Occipital lobe (tissue), 2 donors: ENCODE data around the gene THOC5. TPM values are rescaled to one million over a fixed set of nuclear protein-coding genes. Genes with fewer than 3 reads are reported as not detected.
"Not testable (repeated sequence)": the region's sequence is repeated elsewhere in the genome, so short reads cannot be mapped to it uniquely, and the experiment has no call there.

Source experiments
- DNase-seq: peaks from one replicate; lab custom pipeline; 2025; lab: John Stamatoyannopoulos, UW
- total RNA-seq: library from RNA; depleted of rRNA; stranded (reverse); fragments of >200 nt; gene quantifications from one replicate; pipeline ENCODE4 v1.2.3, GENCODE V29; 2014

The THOC5 gene
- total RNA-seq, 1 donor from 2014 or later, result 33.5 TPM

GRCh38 chr22:29563652-29564460 lies 10.3 kb upstream of the THOC5 start:
- no peak for DNase-seq

GRCh38 chr22:29559853-29560252 lies 6.3 kb upstream of the THOC5 start:
- DNase-seq, result no peak

- DNase-seq, result no peak
Observed at GRCh38 chr22:29559030-29559429, 5.5 kb upstream of the THOC5 start.

GRCh38 chr22:29555065-29555644 lies 1.6 kb upstream of the THOC5 start:
- DNase-seq, result no peak

GRCh38 chr22:29552357-29552756 lies 1.2 kb downstream of the THOC5 start:
- not testable (repeated sequence) for DNase-seq

GRCh38 chr22:29550005-29550404 lies 3.6 kb downstream of the THOC5 start:
- no peak for DNase-seq

GRCh38 chr22:29545045-29545444 lies 8.5 kb downstream of the THOC5 start:
- not testable (repeated sequence) for DNase-seq

GRCh38 chr22:29541845-29542244 lies 11.7 kb downstream of the THOC5 start:
- no peak for DNase-seq

GRCh38 chr22:29539105-29539504 lies 14.5 kb downstream of the THOC5 start:
- no peak for DNase-seq

GRCh38 chr22:29536411-29536810 lies 17.1 kb downstream of the THOC5 start:
- no peak for DNase-seq

- no peak for DNase-seq
Observed at GRCh38 chr22:29531419-29531818, 22.1 kb downstream of the THOC5 start.

GRCh38 chr22:29530716-29531115 lies 22.8 kb downstream of the THOC5 start:
- DNase-seq, result no peak

- DNase-seq, result no peak
Observed at GRCh38 chr22:29528144-29528543, 25.4 kb downstream of the THOC5 start.

- no peak for DNase-seq
Observed at GRCh38 chr22:29524442-29525191, 28.9 kb downstream of the THOC5 start.

GRCh38 chr22:29523761-29524160 lies 29.8 kb downstream of the THOC5 start:
- no peak for DNase-seq

- DNase-seq, result no peak
Observed at GRCh38 chr22:29521526-29521925, 32.0 kb downstream of the THOC5 start.

- DNase-seq, result no peak
Observed at GRCh38 chr22:29520851-29521250, 32.7 kb downstream of the THOC5 start.

GRCh38 chr22:29519996-29520395 lies 33.6 kb downstream of the THOC5 start:
- DNase-seq, result no peak

GRCh38 chr22:29518427-29518826 lies 35.1 kb downstream of the THOC5 start:
- DNase-seq, result no peak

GRCh38 chr22:29517215-29517908 lies 36.2 kb downstream of the THOC5 start:
- no peak for DNase-seq

- no peak for DNase-seq
Observed at GRCh38 chr22:29512031-29512430, 41.5 kb downstream of the THOC5 start.
